BE2C (cell line): ENCODE measurements around the gene NEK11.
"Not testable (repeated sequence)": the region's sequence is repeated elsewhere in the genome, so short reads cannot be mapped to it uniquely, and the experiment has no call there.

Experiments used
- DNase-seq: peaks from one replicate; pipeline ENCODE4 v3.0.0-alpha.2; 2020
- H3K27me3 ChIP-seq: fragments of 250-450 bp; sonication (Bioruptor Pico); 2 replicates; pipeline ENCODE4 v1.5.1; 2020; ENCODE audit warnings: mild to moderate bottlenecking
- H3K36me3 ChIP-seq: fragments of 250-450 bp; sonication (Bioruptor Pico); 2 replicates; pipeline ENCODE4 v1.5.1; 2020; ENCODE audit warnings: mild to moderate bottlenecking
- H3K4me1 ChIP-seq: fragments of 250-450 bp; sonication (Bioruptor Pico); 2 replicates; pipeline ENCODE4 v1.5.1; 2020
- H3K4me3 ChIP-seq: 2 replicates; pipeline ENCODE4 v1.5.1; 2011; ENCODE audit warnings: low read depth, low read length
- H3K9me3 ChIP-seq: fragments of 250-450 bp; sonication (Bioruptor Pico); 2 replicates; pipeline ENCODE4 v1.5.1; 2020
- TF ChIP-seq, protein P1 (sequence below): IDR thresholded peaks from 2 replicates; pipeline ENCODE4 v1.5.1; 2012; ENCODE audit warnings: mild to moderate bottlenecking, low read depth, low read length

The NEK11 gene

DNA sequence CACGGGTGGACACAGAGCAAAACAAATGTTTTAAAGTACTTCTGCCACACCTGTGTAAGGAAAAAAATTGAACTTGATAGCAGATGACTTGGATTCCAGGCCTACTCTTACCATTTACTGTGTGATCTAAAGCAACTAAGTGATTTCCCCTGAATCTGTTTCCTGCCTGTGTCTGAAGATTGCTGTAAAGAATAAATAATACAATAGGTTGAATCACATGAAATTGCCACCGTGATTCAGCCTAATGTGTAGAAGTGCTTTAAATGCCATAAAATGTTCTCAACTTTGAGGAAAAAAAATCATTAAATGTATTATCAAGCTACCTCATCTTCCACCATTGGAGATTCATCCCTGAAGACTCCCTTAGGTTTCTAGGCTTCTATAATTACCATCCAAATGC lies 327.3 kb downstream of the NEK11 start:
- Histone ChIP-seq H3K36me3 (no peaks in the 10 kb centered on the region), H3K27me3 (no peaks in the 10 kb centered on the region), H3K9me3 (no peaks in the 10 kb centered on the region), H3K4me3 (no peak overlapping the region), H3K4me1 (no peaks in the 10 kb centered on the region)
- TF ChIP-seq, protein P1, sequence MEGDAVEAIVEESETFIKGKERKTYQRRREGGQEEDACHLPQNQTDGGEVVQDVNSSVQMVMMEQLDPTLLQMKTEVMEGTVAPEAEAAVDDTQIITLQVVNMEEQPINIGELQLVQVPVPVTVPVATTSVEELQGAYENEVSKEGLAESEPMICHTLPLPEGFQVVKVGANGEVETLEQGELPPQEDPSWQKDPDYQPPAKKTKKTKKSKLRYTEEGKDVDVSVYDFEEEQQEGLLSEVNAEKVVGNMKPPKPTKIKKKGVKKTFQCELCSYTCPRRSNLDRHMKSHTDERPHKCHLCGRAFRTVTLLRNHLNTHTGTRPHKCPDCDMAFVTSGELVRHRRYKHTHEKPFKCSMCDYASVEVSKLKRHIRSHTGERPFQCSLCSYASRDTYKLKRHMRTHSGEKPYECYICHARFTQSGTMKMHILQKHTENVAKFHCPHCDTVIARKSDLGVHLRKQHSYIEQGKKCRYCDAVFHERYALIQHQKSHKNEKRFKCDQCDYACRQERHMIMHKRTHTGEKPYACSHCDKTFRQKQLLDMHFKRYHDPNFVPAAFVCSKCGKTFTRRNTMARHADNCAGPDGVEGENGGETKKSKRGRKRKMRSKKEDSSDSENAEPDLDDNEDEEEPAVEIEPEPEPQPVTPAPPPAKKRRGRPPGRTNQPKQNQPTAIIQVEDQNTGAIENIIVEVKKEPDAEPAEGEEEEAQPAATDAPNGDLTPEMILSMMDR: no peak
- no peak for DNase-seq

DNA sequence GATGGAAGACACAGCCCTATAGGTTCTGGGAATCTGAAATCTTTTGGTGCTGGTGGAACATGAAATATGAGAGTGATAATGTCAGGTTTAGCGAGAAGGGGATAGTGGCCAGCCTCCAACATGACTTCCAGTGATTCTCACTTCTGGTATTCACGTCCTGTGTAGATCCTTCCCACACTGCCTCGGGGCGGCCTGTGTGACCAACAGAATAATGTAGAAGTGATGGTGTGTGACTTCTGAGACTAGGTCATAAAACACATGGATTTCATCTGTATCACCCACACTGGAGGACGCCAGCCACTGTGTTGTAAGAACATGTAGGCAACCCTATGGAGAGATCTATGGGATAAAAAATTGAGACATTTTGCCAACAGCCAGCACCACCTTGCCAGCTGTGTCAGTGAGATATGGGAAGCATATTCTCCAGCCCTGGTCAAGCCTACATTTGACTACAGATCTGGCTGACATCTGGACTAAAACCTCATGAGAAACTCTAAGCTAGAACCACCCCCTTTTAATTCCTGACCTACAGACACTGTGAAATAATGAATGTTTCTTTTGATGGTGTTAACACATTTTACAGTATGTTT lies 329.4 kb downstream of the NEK11 start:
- Histone ChIP-seq H3K36me3 (no peaks in the 10 kb centered on the region), H3K4me3 (no peak overlapping the region), H3K27me3 (no peaks in the 10 kb centered on the region), H3K4me1 (no peaks in the 10 kb centered on the region), H3K9me3 (no peaks in the 10 kb centered on the region)
- TF ChIP-seq, protein P1: no peak
- no peak for DNase-seq

DNA sequence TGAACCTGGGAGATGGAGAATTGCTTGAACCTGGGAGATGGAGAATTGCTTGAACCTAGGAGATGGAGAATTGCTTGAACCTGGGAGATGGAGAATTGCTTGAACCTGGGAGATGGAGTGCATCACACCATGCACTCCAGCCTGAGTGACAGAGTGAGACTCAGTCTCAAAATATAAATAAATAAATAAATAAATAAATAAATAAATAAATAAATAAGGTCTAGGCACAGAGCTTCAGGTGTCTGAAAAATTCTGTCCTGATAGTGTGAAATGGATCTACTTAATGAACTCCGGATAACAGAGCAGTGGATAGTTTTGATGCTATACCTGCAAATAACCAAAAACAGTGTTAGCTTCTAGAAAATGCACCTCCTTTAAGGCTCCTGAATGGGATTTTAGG lies 330.6 kb downstream of the NEK11 start:
- no peaks in the 10 kb centered on the region for H3K36me3 ChIP-seq
- H3K9me3 ChIP-seq: no peaks in the 10 kb centered on the region
- no peaks in the 10 kb centered on the region for H3K27me3 ChIP-seq
- TF ChIP-seq, protein P1: no peak
- no peaks in the 10 kb centered on the region for H3K4me1 ChIP-seq
- H3K4me3 ChIP-seq: no peak overlapping the region
- no peak for DNase-seq

DNA sequence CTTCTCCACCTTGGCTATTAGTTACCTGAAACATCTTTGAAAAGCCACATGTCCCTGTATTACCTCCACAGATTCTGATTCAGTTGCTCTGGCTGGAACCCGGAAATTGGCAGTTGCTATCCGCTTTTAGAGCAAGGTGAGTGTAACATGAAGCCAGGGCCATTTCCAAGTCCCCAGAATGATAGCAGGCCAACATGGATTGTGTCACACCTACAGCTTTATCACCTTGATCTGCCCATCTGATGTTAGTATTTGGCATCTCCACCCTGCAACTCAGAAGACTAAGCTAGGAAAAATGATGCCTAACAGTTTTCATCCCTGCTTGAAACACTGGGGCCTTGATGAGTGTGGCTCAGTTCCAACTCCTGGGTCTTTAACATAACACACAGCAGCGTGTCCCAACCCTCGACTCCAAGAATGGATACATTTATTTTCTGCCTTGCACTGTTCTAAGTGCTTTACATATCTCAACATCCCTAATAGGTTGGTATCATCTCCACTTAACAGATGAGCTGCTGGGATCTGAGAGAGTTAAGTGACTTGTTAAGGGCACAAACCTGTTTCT lies 333.6 kb downstream of the NEK11 start:
- no peaks in the 10 kb centered on the region for H3K27me3 ChIP-seq
- H3K4me3 ChIP-seq: no peak overlapping the region
- no peaks in the 10 kb centered on the region for H3K36me3 ChIP-seq
- TF ChIP-seq, protein P1: no peak
- no peaks in the 10 kb centered on the region for H3K9me3 ChIP-seq
- no peaks in the 10 kb centered on the region for H3K4me1 ChIP-seq
- DNase-seq: no peak

DNA sequence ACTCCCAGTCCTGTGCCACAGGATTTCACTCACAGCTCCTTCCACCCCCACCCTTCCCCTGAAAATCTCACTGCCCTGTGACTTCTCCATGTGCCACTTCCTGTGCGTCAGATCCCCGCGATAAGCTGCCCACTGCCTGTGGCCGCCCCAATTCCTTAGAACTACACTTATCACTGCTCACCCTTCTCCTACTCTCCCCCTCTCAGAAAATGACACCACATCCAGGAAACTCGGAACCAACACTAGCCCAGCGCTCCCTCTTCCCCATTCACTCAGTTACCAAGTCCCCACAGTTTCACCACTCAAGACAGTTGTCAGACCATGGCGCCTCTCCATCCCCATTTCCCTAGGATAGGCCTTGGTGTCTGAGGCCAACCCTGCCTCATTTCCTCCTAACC lies 334.4 kb downstream of the NEK11 start:
- not testable (repeated sequence) for H3K27me3 ChIP-seq, H3K4me3 ChIP-seq, H3K36me3 ChIP-seq, H3K9me3 ChIP-seq, DNase-seq, H3K4me1 ChIP-seq

DNA sequence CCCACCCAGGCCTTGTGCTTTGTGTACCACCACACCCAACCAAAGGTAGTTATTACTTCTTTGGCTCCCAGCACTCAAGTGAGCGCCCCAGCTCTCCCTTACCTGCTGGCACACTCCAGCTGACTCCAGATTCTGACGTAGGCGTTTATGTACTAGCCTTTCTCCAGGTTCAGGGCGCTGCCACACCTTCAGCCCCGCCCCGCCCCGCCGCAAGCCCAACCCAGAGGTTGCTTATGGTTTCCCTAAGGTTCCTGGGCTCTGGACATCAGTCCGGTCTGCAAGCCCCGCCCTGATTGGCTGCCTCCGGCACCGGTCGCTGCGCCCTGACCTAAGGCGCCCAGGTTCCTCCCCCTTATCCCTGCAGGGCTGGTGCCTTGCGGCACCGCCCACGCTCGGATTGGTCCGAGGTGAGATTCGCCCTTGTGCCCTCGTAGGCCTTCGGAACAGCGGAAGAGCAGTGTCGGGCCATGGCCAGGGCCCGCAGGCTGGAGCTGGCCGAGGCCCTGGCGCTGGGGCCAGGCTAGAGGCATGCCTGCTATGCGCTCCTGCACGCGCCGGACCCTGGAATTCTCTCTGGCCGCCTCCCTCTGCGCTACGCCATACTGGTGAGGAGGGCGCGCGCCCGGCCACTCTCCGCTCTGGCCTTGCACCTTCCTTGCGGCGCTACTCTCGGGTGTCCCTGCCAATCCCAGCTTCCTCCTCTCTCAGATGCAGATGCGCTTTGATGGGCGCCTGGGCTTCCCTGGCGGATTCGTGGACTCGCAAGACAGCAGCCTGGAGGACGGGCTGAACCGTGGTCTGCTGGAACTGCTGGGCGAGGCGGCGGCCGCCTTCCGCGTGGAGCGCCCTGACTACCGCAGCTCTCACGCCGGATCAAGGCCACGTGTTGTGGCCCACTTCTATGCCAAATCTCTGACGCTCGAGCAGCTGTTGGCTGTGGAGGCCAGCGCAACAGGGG lies 335.1 kb downstream of the NEK11 start:
- TF ChIP-seq, protein P1: no peak
- H3K4me3 ChIP-seq: no peak overlapping the region
- no peak for DNase-seq

More for the DNA sequence above, 335.1 kb downstream of the NEK11 start:
- H3K36me3 ChIP-seq: no peaks in the 10 kb centered on the region
- no peaks in the 10 kb centered on the region for H3K4me1 ChIP-seq
- H3K9me3 ChIP-seq: no peaks in the 10 kb centered on the region
- no peaks in the 10 kb centered on the region for H3K27me3 ChIP-seq
